Right lobe of liver (tissue), 6 donors: Measurements from ENCODE around the gene HSD17B4. TPM values are rescaled to one million over a fixed set of nuclear protein-coding genes. Genes with fewer than 3 reads are reported as not detected.
"Not testable (repeated sequence)": the region's sequence is repeated elsewhere in the genome, so short reads cannot be mapped to it uniquely, and the experiment has no call there.

ENCODE experiments used
- ATAC-seq, 4 donors: fragments of 200-7000 bp; cut with Tn5 transposase; one replicate each; pipeline ENCODE4 v1.9.1; 2020; ENCODE audit warnings: mild to moderate bottlenecking in 4 of 4, moderate library complexity in 4 of 4
- DNase-seq, 3 donors: peaks; one replicate each; pipeline ENCODE4 v3.0.0-alpha.2; 2020
- H3K27ac ChIP-seq, 3 donors: fragments of 200-600 bp; one replicate each; pipeline ENCODE4 v1.8.0; 2022
- H3K27me3 ChIP-seq, 2 donors: fragments of 200-600 bp; one replicate each; pipeline ENCODE4 v1.8.0; 2022
- H3K36me3 ChIP-seq, 4 donors: fragments of 200-600 bp; sonication (generic) in 1 of 4; one replicate each; pipeline versions ENCODE4 v1.5.1 to v1.8.0; 2017 to 2022; ENCODE audit warnings: control low read depth in 1 of 4
- H3K4me1 ChIP-seq, 4 donors: fragments of 200-600 bp; sonication (generic) in 1 of 4; one replicate each; pipeline versions ENCODE4 v1.5.1 to v1.8.0; 2017 to 2022; ENCODE audit warnings: control low read depth in 1 of 4
- H3K4me3 ChIP-seq, 3 donors: fragments of 200-600 bp; one replicate each; pipeline ENCODE4 v1.8.0; 2022
- H3K9me3 ChIP-seq, 4 donors: fragments of 200-600 bp; sonication (generic) in 1 of 4; one replicate each; pipeline versions ENCODE4 v1.5.1 to v1.8.0; 2017 to 2022; ENCODE audit warnings: control low read depth in 1 of 4
- CTCF ChIP-seq, 4 donors: fragments of 200-600 bp in 3 of 4; fragments of 450-650 bp in 1 of 4; IDR thresholded peaks; one replicate each; pipeline versions ENCODE4 v1.5.1 to v1.8.0; 2016 to 2022; ENCODE audit warnings: antibody characterized with exemption in 4 of 4, mild to moderate bottlenecking in 2 of 4
- POLR2A ChIP-seq: fragments of 450-650 bp; IDR thresholded peaks from one replicate; pipeline ENCODE4 v1.6.1; 2017; ENCODE audit warnings: antibody characterized with exemption, mild to moderate bottlenecking
- WGBS: methylation state at CpG from one replicate; pipeline ENCODE4 v1.1.6; 2018; ENCODE audit warnings: low coverage, low lambda C conversion rate; ENCODE audit not compliant: insufficient coverage; ENCODE audit errors: missing lambda C conversion rate; 5-methylcytosine and 5-hydroxymethylcytosine counted together
- intact Hi-C, 2 donors: fragments of 100-400 bp; cut with DNase I; formaldehyde crosslinking; loops; one replicate each; pipeline versions ENCODE4 v1.11.2 to v1.14.1; 2022
- total RNA-seq, 6 experiments: library from RNA; depleted of rRNA in 2 of 6; stranded (reverse); fragments of >200 nt in 2 of 6; fragmentation: NEBNext Ultra II Directional in 3 of 6; extraction: Animal tissue kit (Norgen Biotek cat#: 25700) in 3 of 6; gene quantifications; one replicate each; pipeline versions ENCODE4 v1.1.0 to v1.2.4, GENCODE V29; 2016 to 2023
- donor health status: DM: no; HTN: yes; CAD: no.
- donor health status: DM: no; HTN: no; CAD: no.
- donor health status: DM: no; HTN: no; CAD: no.
- donor health status: DM: no; HTN: yes; CAD: no.
- donor health status: DM: no; HTN: yes; CAD: no.

HSD17B4 gene
- total RNA-seq, 6 experiments from 2014 or later = 380 to 571 (median 473) TPM

- Histone ChIP-seq H3K9me3 (peaks cover 0 to 5% (median 0%) of the 10 kb centered on the region in 4 donors), H3K4me3 (no peak overlapping the region), H3K4me1 (no peaks in the 10 kb centered on the region), H3K27ac (no peak overlapping the region), H3K36me3 (peaks cover 0 to 59% (median 28%) of the 10 kb centered on the region in 4 donors), H3K27me3 (no peaks in the 10 kb centered on the region)
- ATAC-seq (no peak), DNase-seq (no peak)
- TF ChIP-seq CTCF (IDR thresholded peaks at IDR 0.05) (no peak), POLR2A (no peak)
- 85% methylated on average over 2 of the region's 2 CpGs for WGBS
- intact Hi-C loops = no loop called here
These were observed 49.4 kb downstream of the HSD17B4 start for GRCh38 chr5:119501671-119502179.

- intact Hi-C loops, H3K4me1 ChIP-seq, H3K27ac ChIP-seq, ATAC-seq, DNase-seq, H3K9me3 ChIP-seq, H3K27me3 ChIP-seq, H3K4me3 ChIP-seq: not testable (repeated sequence)
- WGBS = 85% methylated on average over 4 of the region's 4 CpGs
- H3K36me3 ChIP-seq = peaks cover 0 to 43% (median 20%) of the 10 kb centered on the region in 4 donors
These were observed 51.6 kb downstream of the HSD17B4 start for GRCh38 chr5:119503939-119504338.

GRCh38 chr5:119512277-119512676 lies 60.0 kb downstream of the HSD17B4 start:
- no peak for ATAC-seq

GRCh38 chr5:119515192-119515591 lies 62.9 kb downstream of the HSD17B4 start:
- no peak for DNase-seq
- Histone ChIP-seq H3K4me1 (no peaks in the 10 kb centered on the region), H3K4me3 (no peak overlapping the region), H3K27ac (no peak overlapping the region), H3K9me3 (no peaks in the 10 kb centered on the region), H3K27me3 (no peaks in the 10 kb centered on the region), H3K36me3 (peaks cover 11 to 77% (median 40%) of the 10 kb centered on the region in 4 donors)
- ATAC-seq = no peak
- TF ChIP-seq POLR2A = no peak
- no peak for TF ChIP-seq CTCF (IDR thresholded peaks at IDR 0.05)
- intact Hi-C loops = no loop called here
- 95% methylated on average over 2 of the region's 2 CpGs for WGBS

More at GRCh38 chr5:119512277-119512676, 60.0 kb downstream of the HSD17B4 start:
- intact Hi-C loops = no loop called here
- H3K4me3 ChIP-seq = no peak overlapping the region
- H3K27me3 ChIP-seq = no peaks in the 10 kb centered on the region
- TF ChIP-seq CTCF (IDR thresholded peaks at IDR 0.05) = no peak
- TF ChIP-seq POLR2A = no peak
- 80% methylated on average over 1 of the region's 1 CpG for WGBS
- DNase-seq = no peak
- peaks cover 11 to 71% (median 45%) of the 10 kb centered on the region in 4 donors for H3K36me3 ChIP-seq
- no peaks in the 10 kb centered on the region for H3K9me3 ChIP-seq
- no peaks in the 10 kb centered on the region for H3K4me1 ChIP-seq
- no peak overlapping the region for H3K27ac ChIP-seq

GRCh38 chr5:119517115-119517514 lies 64.8 kb downstream of the HSD17B4 start:
- intact Hi-C loops, H3K9me3 ChIP-seq, H3K4me3 ChIP-seq, H3K27me3 ChIP-seq, ATAC-seq, DNase-seq, H3K4me1 ChIP-seq, H3K27ac ChIP-seq: not testable (repeated sequence)
- peaks cover 8 to 57% (median 27%) of the 10 kb centered on the region in 4 donors for H3K36me3 ChIP-seq
- WGBS = no CpG with 5 or more reads among the region's 30 CpGs
